ENCODE results near the gene RSPH10B2.
A peak's percentile ranks its signal among the peaks of the same experiment; 100 is the strongest.
"Not testable (repeated sequence)": the region's sequence is repeated elsewhere in the genome, so short reads cannot be mapped to it uniquely, and the experiment has no call there.

RSPH10B2 gene

DNA sequence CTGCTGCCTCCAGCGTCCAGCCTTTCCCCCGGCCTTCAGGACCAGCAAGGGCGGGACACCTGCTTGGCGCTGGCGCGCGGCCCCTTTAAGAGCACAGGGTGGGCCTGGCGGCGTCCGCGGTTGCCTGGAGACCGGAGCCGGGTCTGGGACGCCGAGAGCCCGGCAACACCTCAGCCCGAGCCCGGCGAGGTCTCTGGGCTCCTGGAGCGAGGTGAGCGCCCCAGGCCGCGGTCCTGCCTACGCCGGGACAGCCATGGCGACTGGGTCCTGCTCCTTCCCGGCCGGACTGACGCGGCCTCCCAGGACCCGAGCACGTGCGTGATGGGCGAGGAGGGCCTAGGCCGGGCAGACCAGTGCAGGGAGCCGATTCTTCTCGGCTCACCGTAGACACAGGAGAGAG lies at the start of gene RSPH10B2:
TSS of gene RSPH10B2 (plus strand) at position 140 of the 400 bp plus-strand sequence. CDS start 3,575 bp downstream, outside the sequence.
- DNase-seq = not testable (repeated sequence)

DNA sequence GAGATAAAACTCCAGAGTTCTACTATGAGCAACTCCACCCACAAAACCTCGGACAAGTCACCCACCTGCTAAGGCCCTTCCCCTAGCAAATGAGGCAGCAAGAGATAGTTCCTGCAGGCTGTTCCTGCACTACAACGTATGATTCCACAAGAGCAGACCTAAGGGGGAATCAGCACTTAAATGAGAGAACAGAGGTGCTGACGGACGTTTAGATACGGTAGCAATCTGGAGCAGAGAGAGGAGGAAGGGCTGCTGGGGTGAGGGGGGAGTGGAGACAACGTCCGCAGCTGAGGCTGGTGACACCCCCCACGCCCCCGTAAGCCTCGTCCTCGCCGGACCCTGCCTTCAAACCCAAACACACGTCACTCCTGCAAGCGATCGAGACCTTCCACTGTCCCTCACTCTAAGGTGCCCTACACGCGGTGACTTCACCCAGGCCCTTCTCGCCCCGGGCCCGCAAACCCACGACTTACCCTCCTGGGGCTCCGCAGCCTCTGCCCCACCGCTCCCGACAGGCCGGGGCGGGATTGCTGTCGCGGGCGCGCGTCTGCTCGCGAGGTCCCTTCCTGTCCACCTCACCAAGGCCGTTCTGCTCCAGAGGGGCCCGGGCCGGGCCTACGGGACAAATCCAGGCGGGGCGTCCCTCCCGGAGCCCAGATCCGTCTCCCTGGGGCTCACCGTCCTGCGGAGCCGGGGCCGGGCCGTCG lies 47.8 kb upstream of the RSPH10B2 start:
- peak; percentile 22 for DNase-seq

DNA sequence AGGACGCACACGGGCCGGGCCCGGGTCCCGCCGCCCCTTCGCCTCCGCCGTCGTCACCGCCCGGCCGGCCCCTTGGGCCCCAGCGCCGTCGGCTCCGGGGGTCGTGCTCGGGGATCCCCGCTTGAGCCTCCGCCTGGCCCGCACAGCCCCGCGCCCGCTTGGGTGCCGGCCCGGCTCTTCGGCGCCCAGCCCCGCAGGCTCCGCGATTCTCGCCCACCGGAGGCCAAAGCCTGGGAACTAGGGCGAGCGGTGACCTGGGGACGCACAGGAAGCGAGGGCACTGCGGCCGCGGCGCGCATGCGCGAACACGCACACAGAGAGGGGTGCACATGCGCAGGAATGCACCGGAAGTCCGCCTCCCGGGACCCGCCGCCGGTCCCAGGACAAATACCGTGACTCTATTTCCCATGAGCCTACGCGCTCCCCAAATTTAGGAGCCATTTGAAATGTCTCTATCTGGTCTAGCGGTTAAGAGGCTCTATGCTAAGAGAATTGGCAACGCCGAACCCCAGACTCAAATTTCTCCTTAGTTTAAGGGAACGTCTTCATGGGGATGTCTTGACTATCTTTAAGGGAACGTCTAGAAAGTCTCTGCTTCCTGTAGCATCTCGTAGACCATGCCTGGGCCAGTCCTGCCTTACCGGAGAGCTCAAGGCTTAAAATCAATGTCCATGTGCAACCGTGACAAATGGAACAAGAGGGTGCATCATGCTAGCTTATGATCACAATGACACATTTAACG lies 47.1 kb upstream of the RSPH10B2 start, which contains the start of gene ZNF12:
TSS of gene ZNF12 (minus strand) at position 282 of the 742 bp plus-strand sequence. CDS start 1,774 bp downstream, outside the sequence.
- peak; percentile 97 for DNase-seq

GRCh38 chr7:6708304-6708703 lies 45.6 kb upstream of the RSPH10B2 start:
- no peak for DNase-seq

DNA sequence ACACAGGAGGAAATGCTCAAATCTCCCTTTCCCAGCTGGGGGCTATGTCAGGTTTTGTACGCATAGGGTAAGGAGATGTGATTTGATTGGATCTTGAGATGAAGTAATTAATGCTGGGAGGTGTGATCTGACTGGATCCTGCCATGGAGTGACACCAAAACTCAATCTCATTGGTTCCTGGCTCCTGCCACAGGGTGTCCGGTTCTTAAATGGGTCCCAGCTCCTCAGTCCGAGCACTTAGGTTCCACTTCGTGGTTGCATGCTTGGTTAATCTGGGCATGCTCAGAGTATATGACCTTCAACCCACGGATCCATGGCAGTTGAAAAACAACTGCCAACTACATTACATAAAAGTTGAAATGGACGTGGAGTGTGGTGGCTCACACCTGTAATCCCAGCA lies 44.1 kb upstream of the RSPH10B2 start:
- DNase-seq = no peak

DNA sequence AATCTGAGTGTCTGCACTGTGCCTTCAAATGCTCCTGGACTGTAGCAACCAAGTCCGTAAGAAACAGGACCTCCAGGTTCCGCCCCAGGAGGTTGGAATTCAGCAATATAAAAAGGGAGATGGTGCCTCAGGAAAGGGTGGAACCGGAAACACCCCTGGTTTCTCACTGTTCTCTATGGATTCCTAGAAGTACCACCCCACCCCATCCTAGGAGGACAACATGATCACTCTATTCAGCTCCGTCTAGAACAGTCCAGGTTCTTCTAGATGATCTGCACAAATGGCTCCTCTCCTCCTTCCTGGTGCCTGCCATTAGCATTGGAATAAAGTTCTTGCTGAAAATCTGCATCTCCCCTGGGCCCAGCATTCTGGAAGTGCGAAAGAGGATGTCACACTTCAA lies 39.5 kb upstream of the RSPH10B2 start:
- no peak for DNase-seq

DNA sequence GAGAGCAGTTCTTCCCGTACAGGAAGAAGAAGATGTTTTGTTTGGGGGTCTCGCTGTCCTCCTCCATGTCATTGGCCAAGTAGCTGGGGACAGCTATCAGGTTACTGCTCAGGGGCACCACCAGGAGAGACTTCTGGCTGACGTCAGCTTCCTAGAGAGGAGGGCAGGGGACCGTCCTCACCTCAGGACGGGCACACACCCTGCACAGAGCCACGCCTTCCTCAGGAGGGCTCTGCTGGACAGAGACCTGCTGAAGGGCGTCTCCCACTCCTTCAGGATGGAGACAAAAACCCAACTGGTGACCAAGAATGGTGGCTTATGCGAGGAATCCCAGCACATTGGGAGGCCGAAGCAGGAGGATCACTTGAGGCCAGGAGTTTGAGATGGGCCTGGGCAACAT lies 38.0 kb upstream of the RSPH10B2 start:
- DNase-seq = not testable (repeated sequence)

- DNase-seq = no peak
Observed at GRCh38 chr7:6718124-6718523, 35.8 kb upstream of the RSPH10B2 start.

DNA sequence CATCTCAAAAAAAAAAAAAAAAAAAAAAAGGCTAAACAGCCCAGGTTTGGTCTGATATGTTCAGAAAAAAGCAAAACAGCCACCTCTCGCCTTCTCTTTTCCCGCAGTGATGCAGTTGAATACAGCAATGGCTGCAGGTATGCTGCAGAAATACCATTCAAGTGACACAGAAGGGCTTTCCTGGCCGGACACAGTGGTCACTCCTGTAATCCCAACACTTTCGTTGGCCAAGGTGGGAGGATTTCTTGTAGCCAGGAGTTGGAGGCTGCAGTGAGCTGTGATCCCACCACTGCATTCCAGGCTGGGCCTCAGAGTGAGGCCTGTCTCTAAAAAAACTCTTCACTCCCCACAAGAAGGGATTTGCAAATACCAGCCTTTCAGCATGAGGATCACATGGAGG lies 29.6 kb upstream of the RSPH10B2 start:
- not testable (repeated sequence) for DNase-seq

- DNase-seq = no peak
Observed at GRCh38 chr7:6725003-6725402, 28.9 kb upstream of the RSPH10B2 start.

DNA sequence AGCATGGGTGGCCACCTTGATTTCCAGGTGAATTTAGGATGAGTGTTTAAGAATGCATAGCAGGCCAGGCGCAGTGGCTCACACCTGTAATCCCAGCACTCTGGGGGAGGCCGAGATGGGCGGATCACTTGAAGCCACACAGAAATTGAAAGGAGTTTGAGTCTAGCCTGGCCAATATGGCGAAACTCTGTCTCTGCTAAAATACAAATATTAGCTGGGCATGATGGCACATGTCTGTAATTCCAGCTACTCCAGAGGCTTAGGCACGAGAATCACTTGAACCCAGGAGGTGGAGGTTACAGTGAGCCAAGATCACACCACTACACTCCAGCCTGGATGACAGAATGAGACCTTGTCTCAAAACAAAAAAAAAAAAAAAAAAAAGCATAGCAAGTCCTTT lies 27.6 kb upstream of the RSPH10B2 start:
- DNase-seq = not testable (repeated sequence)

DNA sequence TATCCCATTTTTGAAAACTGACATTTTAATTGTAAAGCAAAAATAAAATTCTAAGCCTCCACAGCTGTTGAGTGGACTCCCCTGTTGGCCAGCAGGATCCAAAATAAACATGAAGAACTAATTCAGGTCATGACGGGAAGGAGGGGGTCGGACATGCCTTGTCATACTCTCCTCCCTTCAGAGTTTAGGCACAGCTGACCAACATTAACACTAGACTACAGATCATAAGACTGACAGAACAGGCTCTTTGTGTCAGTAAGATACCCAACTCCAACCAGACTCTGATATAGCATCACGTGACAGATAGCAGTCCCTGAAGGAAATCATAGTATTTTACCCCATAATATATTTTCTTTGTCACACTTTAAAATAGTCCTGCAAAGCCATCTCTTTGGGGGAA lies 26.2 kb upstream of the RSPH10B2 start:
- no peak for DNase-seq

- not testable (repeated sequence) for DNase-seq
Observed at GRCh38 chr7:6728893-6729491, 24.9 kb upstream of the RSPH10B2 start.

- peak; percentile 91 for DNase-seq
Observed at GRCh38 chr7:6729492-6730342, 24.2 kb upstream of the RSPH10B2 start.

GRCh38 chr7:6730343-6730633 lies 23.6 kb upstream of the RSPH10B2 start:
- peak; percentile 24 for DNase-seq

DNA sequence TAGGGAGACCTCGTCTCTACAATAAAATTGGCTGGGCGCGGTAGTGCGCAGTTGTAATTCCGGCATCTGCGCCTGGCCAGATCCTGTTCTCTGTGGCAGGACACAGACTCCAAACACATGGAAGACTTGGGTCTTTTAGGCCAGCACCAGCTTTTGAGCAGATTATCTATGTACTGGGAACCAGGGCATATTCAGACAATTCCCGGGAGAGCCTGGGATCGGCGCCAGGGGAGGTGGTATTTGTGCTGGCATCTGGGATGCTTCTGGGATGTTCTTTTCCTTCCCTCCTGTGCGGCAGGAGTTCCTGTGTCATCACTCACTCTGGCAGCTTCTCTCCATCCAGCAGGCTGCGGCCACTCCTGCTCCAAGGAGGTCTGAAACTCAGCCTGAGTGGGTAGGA lies 15.5 kb upstream of the RSPH10B2 start:
- not testable (repeated sequence) for DNase-seq

DNA sequence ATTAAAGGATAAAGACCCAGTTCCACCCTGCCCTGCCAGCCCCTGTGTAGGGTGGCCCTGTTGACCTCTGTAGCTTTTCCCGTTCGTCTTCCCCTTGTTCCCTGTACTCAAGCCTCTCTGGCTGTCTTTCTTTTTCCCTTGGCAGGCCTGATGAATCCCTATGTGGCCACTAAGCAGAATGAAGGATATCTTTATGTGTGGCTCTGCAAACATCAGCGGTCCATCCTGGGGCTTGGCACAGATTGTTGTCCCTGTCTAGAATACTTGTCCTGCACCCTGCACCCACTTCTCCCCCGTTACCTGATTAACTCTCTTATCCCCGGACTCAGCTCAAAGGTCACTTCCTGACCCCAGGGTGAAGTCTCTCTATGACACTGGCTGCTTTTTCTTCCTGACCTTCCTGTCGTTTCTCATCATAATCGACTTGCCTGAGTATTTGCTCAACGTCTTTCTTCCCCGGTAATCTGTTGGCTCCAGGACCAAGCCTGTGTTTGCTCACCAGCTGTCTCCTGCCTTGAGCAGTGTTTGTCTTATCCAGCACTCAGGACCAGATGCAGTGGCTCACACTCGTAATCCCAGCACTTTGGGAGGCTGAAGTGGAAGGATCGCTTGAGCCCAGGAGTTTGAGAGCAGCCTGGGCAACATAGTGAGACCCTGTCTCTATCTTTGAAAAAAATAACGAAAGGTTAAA lies 9.3 kb upstream of the RSPH10B2 start:
- not testable (repeated sequence) for DNase-seq

GRCh38 chr7:6749335-6749734 lies 4.6 kb upstream of the RSPH10B2 start:
- DNase-seq = not testable (repeated sequence)

DNA sequence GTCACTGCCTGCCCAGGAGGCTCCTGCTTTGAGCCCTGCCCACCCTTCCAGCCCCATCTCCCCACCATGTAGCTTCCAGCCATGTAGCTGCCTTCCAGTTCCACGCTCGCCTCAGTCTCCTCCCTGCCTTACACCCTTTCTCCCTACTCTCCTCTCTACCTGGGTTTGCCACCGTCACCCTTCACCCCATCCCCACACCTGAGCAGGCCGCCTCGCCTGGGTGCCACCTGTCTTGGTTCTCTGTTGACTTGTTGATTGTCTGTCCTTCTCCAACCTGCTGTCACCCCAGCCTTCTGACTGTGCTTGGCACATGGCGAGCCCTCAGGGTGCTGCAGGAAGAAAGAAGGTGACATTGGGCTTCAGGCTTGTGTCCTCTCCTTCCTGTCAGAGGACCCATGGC lies 3.7 kb upstream of the RSPH10B2 start:
- not testable (repeated sequence) for DNase-seq

DNA sequence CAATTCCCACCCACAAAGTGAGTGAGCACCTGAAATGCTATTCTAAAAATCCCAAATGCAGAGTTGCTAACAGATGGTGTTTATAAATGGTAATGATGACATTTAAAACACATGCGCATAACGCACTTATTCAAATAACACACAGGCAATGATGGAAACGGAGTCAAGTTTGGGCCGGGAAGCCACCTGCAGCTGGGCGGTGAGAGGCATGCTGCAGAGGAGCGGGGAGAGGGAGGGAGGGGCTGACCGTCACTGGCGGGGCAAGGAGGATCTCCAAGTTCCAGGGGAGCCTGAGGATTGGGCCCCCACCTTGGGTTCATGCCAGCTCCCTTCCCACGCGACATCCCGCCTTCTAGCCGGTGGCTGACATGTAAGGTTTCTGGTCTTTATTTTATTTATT lies 7.3 kb downstream of the RSPH10B2 start:
- DNase-seq = not testable (repeated sequence)

GRCh38 chr7:6781581-6781980 lies 27.7 kb downstream of the RSPH10B2 start:
- DNase-seq = not testable (repeated sequence)

GRCh38 chr7:6789353-6789752 lies 35.5 kb downstream of the RSPH10B2 start:
- DNase-seq = not testable (repeated sequence)

All from activated CD4-positive, alpha-beta T cell treated with anti-CD3 and anti-CD28 coated beads, Interleukin-10, Interleukin-2, amounts not matched to agents 100 ng/mL and 50 ng/mL, durations not matched to agents 16 hours and 8 hours (primary cell).